Measurements from ENCODE around the gene TSSC4. TPM values are rescaled to one million over a fixed set of nuclear protein-coding genes. Genes with fewer than 3 reads are reported as not detected.

TSSC4 gene
- total and polyA plus RNA-seq, 9 of the 15 experiments (the other 6 are each of a cell fraction or from before 2014, with no cell fraction given): 0.41 to 54.2 (median 11.0) TPM

GRCh38 chr11:2378527-2379210 is 21.9 kb upstream of the TSSC4 start (continued):
- TF ChIP-seq ZNF512 (tag; IDR thresholded peaks at IDR 0.05) (no peak), ZNF175 (CRISPR knock-in tag; IDR thresholded peaks at IDR 0.05; ENCODE audit: low read depth) (no peak), POLR2G (IDR thresholded peaks at IDR 0.05; ENCODE audit: low read depth, low read length) (peak; percentile 49; the same call in 1 of the 2 replicates), CTCFL (IDR thresholded peaks at IDR 0.05; ENCODE audit: borderline replicate concordance, insufficient read depth, low read depth, low read length, poor library complexity, severe bottlenecking) (no peak), HMG20A (CRISPR knock-in tag; conservative IDR thresholded peaks at IDR 0.05) (no peak), ARNT (IDR thresholded peaks at IDR 0.05) (no peak)

All from K562 (cell line).